Measurements from ENCODE around the gene AMZ1.
"Not testable (repeated sequence)": the region's sequence is repeated elsewhere in the genome, so short reads cannot be mapped to it uniquely, and the experiment has no call there.

AMZ1 gene

GRCh38 chr7:2748684-2749083 lies 60.7 kb downstream of the AMZ1 start:
- H3K4me3 Mint-ChIP-seq; H3K27me3 Mint-ChIP-seq; H3K27ac Mint-ChIP-seq; intact Hi-C loops (cut with micrococcal nuclease); H3K9me3 Mint-ChIP-seq: not testable (repeated sequence)
- H3K4me1 Mint-ChIP-seq (ENCODE audit: low read depth), result peaks cover 36% of the 10 kb centered on the region
- peaks cover 12% of the 10 kb centered on the region for H3K36me3 Mint-ChIP-seq (ENCODE audit: low read depth)

- intact Hi-C loops (cut with micrococcal nuclease), result no loop called here
- Mint-ChIP-seq H3K4me1 (ENCODE audit: low read depth) (peaks cover 30% of the 10 kb centered on the region), H3K9me3 (peaks cover 4% of the 10 kb centered on the region), H3K27me3 (no peaks in the 10 kb centered on the region), H3K27ac (no peak overlapping the region), H3K36me3 (ENCODE audit: low read depth) (peaks cover 4% of the 10 kb centered on the region), H3K4me3 (no peak overlapping the region)
Measured at GRCh38 chr7:2750004-2750407, 62.0 kb downstream of the AMZ1 start.

- H3K27me3 Mint-ChIP-seq, result no peaks in the 10 kb centered on the region
- intact Hi-C loops (cut with micrococcal nuclease), result no loop called here
- H3K9me3 Mint-ChIP-seq, result peaks cover 8% of the 10 kb centered on the region
- H3K36me3 Mint-ChIP-seq (ENCODE audit: low read depth), result peaks cover 15% of the 10 kb centered on the region
- no peak overlapping the region for H3K4me3 Mint-ChIP-seq
- no peak overlapping the region for H3K27ac Mint-ChIP-seq
- H3K4me1 Mint-ChIP-seq (ENCODE audit: low read depth), result peaks cover 27% of the 10 kb centered on the region
Measured at GRCh38 chr7:2751086-2751485, 63.1 kb downstream of the AMZ1 start.

- Mint-ChIP-seq H3K27me3 (no peaks in the 10 kb centered on the region), H3K36me3 (ENCODE audit: low read depth) (peaks cover 25% of the 10 kb centered on the region), H3K4me3 (no peak overlapping the region), H3K27ac (no peak overlapping the region), H3K9me3 (peaks cover 8% of the 10 kb centered on the region), H3K4me1 (ENCODE audit: low read depth) (peaks cover 42% of the 10 kb centered on the region)
- intact Hi-C loops (cut with micrococcal nuclease), result no loop called here
Measured at GRCh38 chr7:2753148-2753547, 65.1 kb downstream of the AMZ1 start.

GRCh38 chr7:2754086-2754485 lies 66.1 kb downstream of the AMZ1 start:
- no peak overlapping the region for H3K27ac Mint-ChIP-seq
- peaks cover 25% of the 10 kb centered on the region for H3K36me3 Mint-ChIP-seq (ENCODE audit: low read depth)
- intact Hi-C loops (cut with micrococcal nuclease), result no loop called here
- H3K27me3 Mint-ChIP-seq, result no peaks in the 10 kb centered on the region
- no peak overlapping the region for H3K4me3 Mint-ChIP-seq
- peaks cover 49% of the 10 kb centered on the region for H3K4me1 Mint-ChIP-seq (ENCODE audit: low read depth)
- H3K9me3 Mint-ChIP-seq, result peaks cover 8% of the 10 kb centered on the region

GRCh38 chr7:2754912-2755311 lies 66.9 kb downstream of the AMZ1 start:
- Mint-ChIP-seq H3K4me1 (ENCODE audit: low read depth) (peaks cover 58% of the 10 kb centered on the region), H3K9me3 (peaks cover 8% of the 10 kb centered on the region), H3K27ac (no peak overlapping the region), H3K4me3 (no peak overlapping the region), H3K36me3 (ENCODE audit: low read depth) (peaks cover 25% of the 10 kb centered on the region), H3K27me3 (no peaks in the 10 kb centered on the region)
- intact Hi-C loops (cut with micrococcal nuclease), result no loop called here

- no peaks in the 10 kb centered on the region for H3K27me3 Mint-ChIP-seq
- no peak overlapping the region for H3K4me3 Mint-ChIP-seq
- intact Hi-C loops (cut with micrococcal nuclease), result no loop called here
- H3K36me3 Mint-ChIP-seq (ENCODE audit: low read depth), result peaks cover 25% of the 10 kb centered on the region
- H3K27ac Mint-ChIP-seq, result no peak overlapping the region
- H3K4me1 Mint-ChIP-seq (ENCODE audit: low read depth), result peaks cover 64% of the 10 kb centered on the region
- peaks cover 8% of the 10 kb centered on the region for H3K9me3 Mint-ChIP-seq
Measured at GRCh38 chr7:2755531-2755930, 67.5 kb downstream of the AMZ1 start.

GRCh38 chr7:2757361-2757903 lies 69.4 kb downstream of the AMZ1 start:
- no peaks in the 10 kb centered on the region for H3K27me3 Mint-ChIP-seq
- intact Hi-C loops (cut with micrococcal nuclease), result no loop called here
- peaks cover 67% of the 10 kb centered on the region for H3K4me1 Mint-ChIP-seq (ENCODE audit: low read depth)
- peak overlapping the region; percentile 84 for H3K27ac Mint-ChIP-seq
- peaks cover 36% of the 10 kb centered on the region for H3K36me3 Mint-ChIP-seq (ENCODE audit: low read depth)
- H3K9me3 Mint-ChIP-seq, result peaks cover 8% of the 10 kb centered on the region
- peak overlapping the region; percentile 61 for H3K4me3 Mint-ChIP-seq

GRCh38 chr7:2757904-2758672 lies 70.1 kb downstream of the AMZ1 start:
- Mint-ChIP-seq H3K27ac (peak overlapping the region; percentile 84), H3K4me1 (ENCODE audit: low read depth) (peaks cover 69% of the 10 kb centered on the region), H3K36me3 (ENCODE audit: low read depth) (peaks cover 43% of the 10 kb centered on the region), H3K27me3 (no peaks in the 10 kb centered on the region), H3K9me3 (peaks cover 8% of the 10 kb centered on the region), H3K4me3 (peak overlapping the region; percentile 61)
- intact Hi-C loops (cut with micrococcal nuclease), result loop anchor here (1.0 kb wide), 1 partner anchor 15 kb away; no protein-coding TSS in a partner anchor

GRCh38 chr7:2758673-2759616 lies 70.9 kb downstream of the AMZ1 start:
- H3K36me3 Mint-ChIP-seq (ENCODE audit: low read depth), result peaks cover 45% of the 10 kb centered on the region
- H3K4me1 Mint-ChIP-seq (ENCODE audit: low read depth), result peaks cover 77% of the 10 kb centered on the region
- H3K27me3 Mint-ChIP-seq, result no peaks in the 10 kb centered on the region
- peak overlapping the region; percentile 84 for H3K27ac Mint-ChIP-seq
- peaks cover 8% of the 10 kb centered on the region for H3K9me3 Mint-ChIP-seq
- H3K4me3 Mint-ChIP-seq, result peak overlapping the region; percentile 61
- intact Hi-C loops (cut with micrococcal nuclease), result loop anchor here (1.0 kb wide), 1 partner anchor 14 kb away; no protein-coding TSS in a partner anchor

- H3K9me3 Mint-ChIP-seq, result peaks cover 8% of the 10 kb centered on the region
- H3K27me3 Mint-ChIP-seq, result no peaks in the 10 kb centered on the region
- intact Hi-C loops (cut with micrococcal nuclease), result loop anchor here (5.0 kb wide), 1 partner anchor 32 kb away; no protein-coding TSS in a partner anchor
- peaks cover 77% of the 10 kb centered on the region for H3K4me1 Mint-ChIP-seq (ENCODE audit: low read depth)
- H3K4me3 Mint-ChIP-seq, result no peak overlapping the region
- H3K27ac Mint-ChIP-seq, result peak overlapping the region; percentile 84
- peaks cover 47% of the 10 kb centered on the region for H3K36me3 Mint-ChIP-seq (ENCODE audit: low read depth)
Measured at GRCh38 chr7:2759736-2760097, 71.7 kb downstream of the AMZ1 start.

- H3K36me3 Mint-ChIP-seq (ENCODE audit: low read depth), result peaks cover 42% of the 10 kb centered on the region
- peak overlapping the region; percentile 84 for H3K27ac Mint-ChIP-seq
- no peaks in the 10 kb centered on the region for H3K27me3 Mint-ChIP-seq
- intact Hi-C loops (cut with micrococcal nuclease), result loop anchor here (5.0 kb wide), 1 partner anchor 33 kb away; no protein-coding TSS in a partner anchor
- peak overlapping the region; percentile 21 for H3K4me3 Mint-ChIP-seq
- peaks cover 77% of the 10 kb centered on the region for H3K4me1 Mint-ChIP-seq (ENCODE audit: low read depth)
- peaks cover 3% of the 10 kb centered on the region for H3K9me3 Mint-ChIP-seq
Measured at GRCh38 chr7:2760098-2760889, 72.3 kb downstream of the AMZ1 start.

- Mint-ChIP-seq H3K36me3 (ENCODE audit: low read depth) (peaks cover 33% of the 10 kb centered on the region), H3K27ac (peak overlapping the region; percentile 84), H3K27me3 (no peaks in the 10 kb centered on the region), H3K4me1 (ENCODE audit: low read depth) (peaks cover 81% of the 10 kb centered on the region), H3K4me3 (no peak overlapping the region), H3K9me3 (no peaks in the 10 kb centered on the region)
- intact Hi-C loops (cut with micrococcal nuclease), result loop anchor here (5.0 kb wide), 1 partner anchor 34 kb away; no protein-coding TSS in a partner anchor
Measured at GRCh38 chr7:2761131-2761624, 73.2 kb downstream of the AMZ1 start.
